ENCODE data around the gene USH1G.
"Not testable (repeated sequence)": the region's sequence is repeated elsewhere in the genome, so short reads cannot be mapped to it uniquely, and the experiment has no call there.

The USH1G gene

DNA sequence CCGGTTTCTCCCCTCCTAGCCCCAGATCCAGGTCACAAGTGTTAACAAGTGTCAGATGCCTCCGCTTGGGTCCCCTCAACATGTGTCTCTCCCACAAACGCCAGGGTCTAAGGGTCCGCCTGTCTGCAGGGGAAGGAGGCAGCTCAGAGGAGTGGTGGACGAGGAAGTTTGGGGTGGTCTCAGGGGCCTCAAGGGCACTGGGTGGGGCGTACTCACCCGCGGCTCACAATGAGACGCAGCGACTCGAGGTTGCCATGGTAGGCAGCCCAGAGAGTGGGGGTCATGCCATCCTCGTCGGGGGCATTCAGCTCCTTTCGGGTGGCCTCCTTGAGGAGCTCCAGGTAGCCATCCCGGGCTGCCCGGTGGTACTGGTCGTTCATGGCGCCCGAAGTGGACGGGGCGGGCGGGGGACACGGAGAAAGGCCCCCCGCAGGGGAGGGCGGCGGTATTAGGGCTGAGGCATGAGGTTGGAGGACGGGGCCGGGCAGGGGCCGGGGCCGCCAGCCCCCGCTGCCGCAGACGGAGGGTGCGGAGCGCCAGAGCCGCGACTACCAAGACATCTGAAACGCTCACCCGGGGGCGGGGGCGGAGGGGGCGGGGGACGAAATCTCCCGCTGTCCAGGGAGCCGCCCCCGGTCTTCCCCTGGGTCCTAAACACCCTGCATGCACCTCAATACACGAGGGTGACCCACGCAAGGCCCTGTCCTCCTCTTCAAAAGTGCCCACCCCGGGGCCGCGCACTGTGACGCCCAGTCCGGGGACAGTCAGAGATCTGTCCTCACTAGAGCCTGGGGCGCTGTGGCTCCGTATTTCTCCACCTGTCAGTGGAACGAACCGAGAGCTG lies at the start of gene USH1G:
Gene USH1G, minus strand, starts transcription at position 562 of the 844 bp plus-strand sequence. Its CDS starts 182 bp downstream, at position 380.
- Histone ChIP-seq H3K36me3 (ENCODE audit: control insufficient read depth, insufficient read depth, low read length, severe bottlenecking) (no peaks in the 10 kb centered on the region), H3K4me3 (ENCODE audit: low read length) (no peak within 1 kb of the TSS), H3K4me1 (ENCODE audit: control insufficient read depth, insufficient read depth, low read length) (no peaks in the 10 kb centered on the region), H3K9ac (ENCODE audit: low read length) (no peak within 1 kb of the TSS), H3K27me3 (replicated peaks; ENCODE audit: control insufficient read depth, insufficient read depth, low read length) (peaks cover 57% of the 10 kb centered on the region), H3K9me3 (ENCODE audit: control insufficient read depth, low read length) (no peaks in the 10 kb centered on the region)
- peak; percentile 34 for DNase-seq (ENCODE audit: low read depth)

DNA sequence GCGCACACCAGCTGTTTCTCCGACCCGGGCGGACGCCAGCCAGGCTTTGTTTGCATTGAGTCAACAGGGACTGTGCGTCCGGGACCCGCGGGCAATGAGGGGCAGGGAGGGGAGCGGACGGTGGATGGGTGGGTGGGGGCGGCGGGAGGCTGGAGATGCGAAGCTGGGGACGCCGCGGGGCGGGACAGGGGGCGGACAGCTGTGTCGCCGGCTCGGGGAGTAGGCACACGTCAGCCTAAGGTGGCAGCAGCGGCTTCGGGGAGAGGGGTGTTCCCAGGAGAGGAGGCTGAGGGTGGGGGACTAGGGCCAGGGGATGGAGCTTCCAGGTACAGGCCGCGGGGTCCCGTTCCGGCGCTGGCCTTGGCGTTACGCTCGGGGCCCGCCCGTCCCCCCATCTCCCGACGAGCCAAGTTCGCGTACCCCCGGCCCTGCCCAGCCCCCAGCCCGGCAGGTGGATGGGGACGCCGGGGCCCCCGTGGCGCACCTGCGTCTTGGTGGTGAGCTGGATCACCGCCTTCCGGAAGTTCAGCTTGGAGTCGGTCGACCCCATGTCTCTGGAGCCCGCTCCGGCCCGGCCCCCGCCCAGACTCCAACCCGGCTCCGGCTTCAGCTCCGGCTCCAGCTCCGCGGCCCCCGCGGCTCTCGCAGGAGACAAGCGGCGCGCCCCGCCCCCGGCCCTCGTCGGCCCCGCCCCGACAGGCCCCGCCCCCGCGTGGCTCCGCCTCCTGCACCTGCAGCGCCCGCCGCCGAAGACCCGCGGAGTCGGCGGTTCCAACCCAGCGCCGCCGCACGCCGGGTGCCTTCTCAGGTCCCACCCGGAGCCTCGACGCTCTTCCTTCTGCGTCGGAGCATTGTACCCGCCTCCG lies 49.3 kb upstream of the USH1G start, which contains the start of gene HID1:
Gene HID1, minus strand, starts transcription at position 653 of the 866 bp plus-strand sequence. Its CDS starts 103 bp downstream, at position 550.
- Histone ChIP-seq H3K9ac (ENCODE audit: low read length) (no peak within 1 kb of the TSS), H3K27me3 (replicated peaks; ENCODE audit: control insufficient read depth, insufficient read depth, low read length) (peaks cover 36% of the 10 kb centered on the region), H3K9me3 (ENCODE audit: control insufficient read depth, low read length) (no peaks in the 10 kb centered on the region), H3K36me3 (ENCODE audit: control insufficient read depth, insufficient read depth, low read length, severe bottlenecking) (no peaks in the 10 kb centered on the region), H3K4me1 (ENCODE audit: control insufficient read depth, insufficient read depth, low read length) (no peaks in the 10 kb centered on the region), H3K4me3 (ENCODE audit: low read length) (no peak within 1 kb of the TSS)
- DNase-seq (ENCODE audit: low read depth), result peak; percentile 69

DNA sequence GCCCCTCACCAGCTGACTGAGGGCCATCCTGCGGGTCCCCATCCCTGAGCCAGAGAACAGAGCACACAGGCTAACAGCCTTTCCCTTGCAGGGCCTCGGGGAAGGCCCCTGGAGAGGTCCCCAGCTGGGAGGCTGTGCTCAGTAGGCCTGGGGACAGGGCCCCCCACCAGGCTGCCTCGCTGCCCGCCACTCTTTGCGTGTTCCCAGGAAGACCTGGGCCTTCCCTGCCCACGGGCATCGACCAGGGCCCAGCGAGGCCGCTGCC lies 48.7 kb upstream of the USH1G start:
- DNase-seq (ENCODE audit: low read depth), result no peak
- Histone ChIP-seq H3K9ac (ENCODE audit: low read length) (no peak overlapping the region), H3K4me1 (ENCODE audit: control insufficient read depth, insufficient read depth, low read length) (no peaks in the 10 kb centered on the region), H3K4me3 (ENCODE audit: low read length) (no peak overlapping the region), H3K9me3 (ENCODE audit: control insufficient read depth, low read length) (no peaks in the 10 kb centered on the region), H3K36me3 (ENCODE audit: control insufficient read depth, insufficient read depth, low read length, severe bottlenecking) (no peaks in the 10 kb centered on the region), H3K27me3 (replicated peaks; ENCODE audit: control insufficient read depth, insufficient read depth, low read length) (peaks cover 36% of the 10 kb centered on the region)

DNA sequence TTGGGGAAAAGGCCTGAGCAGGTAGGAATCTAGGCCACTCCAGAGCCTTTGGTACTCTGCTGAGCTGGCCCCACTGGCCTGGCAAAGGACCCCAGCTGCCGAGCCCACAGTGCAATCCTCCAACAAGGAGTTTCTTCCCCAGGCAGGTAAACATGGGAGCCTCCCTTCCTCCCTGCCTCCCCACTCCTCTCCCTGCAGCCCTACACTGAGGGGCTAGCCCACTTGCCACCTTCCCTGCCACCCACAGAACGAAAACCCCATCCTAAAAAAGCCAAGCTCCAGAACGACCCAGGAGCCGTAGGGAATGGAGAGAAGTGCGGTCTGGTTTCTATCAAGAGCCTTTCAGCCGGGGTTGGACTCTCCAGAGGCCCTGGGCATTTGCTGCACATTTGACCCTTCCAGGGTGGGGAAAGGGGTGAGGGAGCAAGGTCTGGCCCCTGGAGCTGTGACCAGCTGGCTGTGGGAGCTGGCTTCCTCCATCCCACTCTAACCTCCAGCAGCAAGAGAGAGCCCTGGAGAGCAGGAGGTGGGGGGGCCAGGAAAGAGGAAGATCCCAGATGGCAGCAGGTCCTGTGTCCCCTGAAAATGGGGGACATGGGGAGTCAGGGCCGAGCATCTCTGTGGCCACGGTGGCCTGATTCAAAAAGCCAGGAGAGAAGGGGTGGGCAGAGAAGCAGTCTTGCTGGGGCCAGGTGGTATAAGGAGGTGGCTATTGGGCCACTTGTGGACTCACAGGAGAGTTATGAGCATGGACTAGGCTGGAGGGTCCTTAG lies 48.2 kb upstream of the USH1G start:
- H3K9ac ChIP-seq (ENCODE audit: low read length), result no peak overlapping the region
- H3K27me3 ChIP-seq (replicated peaks; ENCODE audit: control insufficient read depth, insufficient read depth, low read length), result peaks cover 36% of the 10 kb centered on the region
- no peak for DNase-seq (ENCODE audit: low read depth)
- H3K4me3 ChIP-seq (ENCODE audit: low read length), result no peak overlapping the region
- H3K4me1 ChIP-seq (ENCODE audit: control insufficient read depth, insufficient read depth, low read length), result no peaks in the 10 kb centered on the region
- H3K36me3 ChIP-seq (ENCODE audit: control insufficient read depth, insufficient read depth, low read length, severe bottlenecking), result no peaks in the 10 kb centered on the region
- H3K9me3 ChIP-seq (ENCODE audit: control insufficient read depth, low read length), result no peaks in the 10 kb centered on the region

DNA sequence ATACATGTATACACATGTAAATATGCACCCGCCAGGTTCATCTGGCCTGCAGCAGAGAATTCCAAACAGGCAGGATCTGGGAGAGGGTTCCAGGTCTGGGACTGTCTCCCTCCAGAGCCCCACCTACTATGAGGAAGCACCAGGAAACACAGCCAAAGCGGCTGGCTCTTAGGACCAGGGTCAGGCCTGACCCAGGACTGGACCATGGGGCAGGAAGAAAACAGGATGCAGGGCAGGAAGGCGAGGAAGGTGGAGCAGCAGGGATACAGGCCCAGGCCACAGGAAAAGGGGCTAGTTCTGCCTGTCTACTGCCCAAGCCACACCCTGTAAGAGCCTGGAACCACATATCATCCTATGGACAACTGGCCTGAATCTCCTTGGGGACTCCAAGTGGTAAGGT lies 47.3 kb upstream of the USH1G start:
- Histone ChIP-seq H3K9me3 (ENCODE audit: control insufficient read depth, low read length) (no peaks in the 10 kb centered on the region), H3K4me3 (ENCODE audit: low read length) (no peak overlapping the region), H3K36me3 (ENCODE audit: control insufficient read depth, insufficient read depth, low read length, severe bottlenecking) (no peaks in the 10 kb centered on the region), H3K4me1 (ENCODE audit: control insufficient read depth, insufficient read depth, low read length) (no peaks in the 10 kb centered on the region), H3K9ac (ENCODE audit: low read length) (no peak overlapping the region), H3K27me3 (replicated peaks; ENCODE audit: control insufficient read depth, insufficient read depth, low read length) (peaks cover 33% of the 10 kb centered on the region)
- no peak for DNase-seq (ENCODE audit: low read depth)

DNA sequence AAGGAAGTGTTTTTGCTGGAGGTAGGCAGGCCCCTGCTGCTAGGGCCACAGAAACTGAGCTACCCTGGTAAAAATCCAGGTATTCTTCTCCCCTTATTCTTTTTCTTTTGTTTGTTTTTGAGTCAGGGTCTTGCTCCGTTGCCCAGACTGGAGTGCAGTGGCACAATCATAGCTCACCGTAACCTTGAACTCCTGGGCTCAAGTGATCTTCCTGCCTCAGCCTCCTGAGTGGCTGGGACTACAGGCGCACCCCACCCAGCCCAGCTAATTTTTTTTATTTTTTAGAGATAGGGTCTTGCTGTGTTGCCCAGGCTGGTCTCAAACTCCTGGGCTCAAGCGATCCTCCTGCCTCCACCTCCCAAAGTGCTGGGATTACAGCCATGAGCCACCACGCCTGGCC lies 46.4 kb upstream of the USH1G start:
- H3K9ac ChIP-seq (ENCODE audit: low read length); H3K36me3 ChIP-seq (ENCODE audit: control insufficient read depth, insufficient read depth, low read length, severe bottlenecking); H3K4me3 ChIP-seq (ENCODE audit: low read length); H3K4me1 ChIP-seq (ENCODE audit: control insufficient read depth, insufficient read depth, low read length); H3K9me3 ChIP-seq (ENCODE audit: control insufficient read depth, low read length); DNase-seq (ENCODE audit: low read depth): not testable (repeated sequence)
- H3K27me3 ChIP-seq (replicated peaks; ENCODE audit: control insufficient read depth, insufficient read depth, low read length), result peaks cover 35% of the 10 kb centered on the region

DNA sequence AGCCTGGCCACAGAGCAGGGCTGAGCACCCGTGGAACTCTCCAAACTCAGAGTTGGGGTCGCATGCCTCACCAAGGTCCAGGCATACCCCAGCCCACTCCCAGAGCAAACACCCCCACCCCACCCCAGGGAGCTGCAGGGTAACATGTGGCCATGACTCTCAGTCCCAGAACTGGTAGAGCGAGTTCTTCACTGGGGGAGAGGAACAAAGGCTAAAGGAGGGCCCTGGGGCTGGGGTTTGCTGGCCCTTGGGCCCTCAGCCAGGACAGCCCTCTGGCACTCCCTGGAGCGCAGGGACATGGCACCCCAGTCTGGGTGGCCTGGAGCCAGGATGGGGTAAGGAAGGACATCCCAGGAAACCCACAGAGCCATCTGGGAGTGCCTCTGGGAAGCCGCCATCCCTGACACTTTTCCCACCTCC lies 45.3 kb upstream of the USH1G start:
- Histone ChIP-seq H3K27me3 (replicated peaks; ENCODE audit: control insufficient read depth, insufficient read depth, low read length) (peaks cover 40% of the 10 kb centered on the region), H3K4me3 (ENCODE audit: low read length) (no peak overlapping the region), H3K4me1 (ENCODE audit: control insufficient read depth, insufficient read depth, low read length) (no peaks in the 10 kb centered on the region), H3K9ac (ENCODE audit: low read length) (no peak overlapping the region), H3K36me3 (ENCODE audit: control insufficient read depth, insufficient read depth, low read length, severe bottlenecking) (no peaks in the 10 kb centered on the region), H3K9me3 (ENCODE audit: control insufficient read depth, low read length) (no peaks in the 10 kb centered on the region)
- no peak for DNase-seq (ENCODE audit: low read depth)

DNA sequence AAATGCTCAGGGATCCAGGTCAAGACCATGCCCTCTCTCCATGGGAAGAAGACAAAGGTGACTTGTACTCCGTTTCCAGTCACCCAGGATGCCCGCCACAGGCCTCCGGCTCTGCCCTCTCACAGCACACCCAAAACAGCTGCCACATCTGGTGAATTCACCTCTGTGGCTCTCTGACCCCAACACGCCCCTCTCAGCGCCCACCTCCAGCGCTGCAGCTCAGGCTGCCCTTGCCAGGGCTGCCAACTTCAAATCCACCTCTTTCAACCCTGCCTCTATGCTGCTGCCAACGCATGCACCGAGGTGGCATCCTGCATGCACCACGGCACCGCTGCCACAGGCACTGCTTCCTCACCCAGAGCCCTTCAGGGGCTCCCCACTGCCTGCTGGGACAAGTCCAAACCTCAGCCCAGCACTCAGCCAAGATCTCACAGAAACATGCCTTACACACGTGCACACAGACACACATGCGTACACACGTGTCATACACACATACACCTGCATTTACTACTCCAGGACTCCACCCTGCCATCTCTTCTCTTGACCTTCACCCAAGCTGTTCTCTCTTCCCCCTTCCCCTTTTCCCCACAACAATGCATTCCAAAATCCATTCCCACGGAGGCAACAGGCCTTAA lies 42.0 kb upstream of the USH1G start:
- DNase-seq (ENCODE audit: low read depth), result no peak
- Histone ChIP-seq H3K27me3 (replicated peaks; ENCODE audit: control insufficient read depth, insufficient read depth, low read length) (peaks cover 21% of the 10 kb centered on the region), H3K36me3 (ENCODE audit: control insufficient read depth, insufficient read depth, low read length, severe bottlenecking) (no peaks in the 10 kb centered on the region), H3K4me3 (ENCODE audit: low read length) (no peak overlapping the region), H3K9ac (ENCODE audit: low read length) (no peak overlapping the region), H3K9me3 (ENCODE audit: control insufficient read depth, low read length) (no peaks in the 10 kb centered on the region), H3K4me1 (ENCODE audit: control insufficient read depth, insufficient read depth, low read length) (no peaks in the 10 kb centered on the region)

DNA sequence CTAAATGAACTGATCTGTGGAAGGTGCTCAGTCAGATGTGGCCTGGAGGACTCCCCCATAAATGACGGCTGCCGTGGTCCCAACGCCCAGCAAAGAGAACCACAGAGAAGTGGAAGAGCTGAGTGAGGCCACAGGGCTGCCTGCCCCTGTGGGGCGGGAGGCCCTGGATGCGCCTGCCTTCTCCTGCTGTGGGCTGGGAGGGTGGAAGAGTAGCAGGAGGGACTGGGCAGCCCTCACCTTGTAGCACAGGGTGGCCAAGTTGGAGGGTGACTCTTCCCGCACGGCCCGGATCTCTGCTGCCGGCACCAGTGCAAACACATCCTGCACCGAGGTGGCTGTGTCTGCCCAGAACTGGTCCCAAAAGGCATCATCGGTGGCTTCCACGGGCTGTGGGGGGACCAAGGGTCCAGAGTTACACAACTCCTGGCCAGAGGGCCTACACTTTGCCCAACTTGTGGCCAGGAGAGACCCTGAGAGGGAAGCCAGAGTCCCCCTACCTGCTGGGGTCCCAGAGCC lies 41.2 kb upstream of the USH1G start:
- DNase-seq (ENCODE audit: low read depth), result no peak
- Histone ChIP-seq H3K4me3 (ENCODE audit: low read length) (no peak overlapping the region), H3K9ac (ENCODE audit: low read length) (no peak overlapping the region), H3K36me3 (ENCODE audit: control insufficient read depth, insufficient read depth, low read length, severe bottlenecking) (no peaks in the 10 kb centered on the region), H3K9me3 (ENCODE audit: control insufficient read depth, low read length) (no peaks in the 10 kb centered on the region), H3K27me3 (replicated peaks; ENCODE audit: control insufficient read depth, insufficient read depth, low read length) (peaks cover 21% of the 10 kb centered on the region), H3K4me1 (ENCODE audit: control insufficient read depth, insufficient read depth, low read length) (no peaks in the 10 kb centered on the region)

DNA sequence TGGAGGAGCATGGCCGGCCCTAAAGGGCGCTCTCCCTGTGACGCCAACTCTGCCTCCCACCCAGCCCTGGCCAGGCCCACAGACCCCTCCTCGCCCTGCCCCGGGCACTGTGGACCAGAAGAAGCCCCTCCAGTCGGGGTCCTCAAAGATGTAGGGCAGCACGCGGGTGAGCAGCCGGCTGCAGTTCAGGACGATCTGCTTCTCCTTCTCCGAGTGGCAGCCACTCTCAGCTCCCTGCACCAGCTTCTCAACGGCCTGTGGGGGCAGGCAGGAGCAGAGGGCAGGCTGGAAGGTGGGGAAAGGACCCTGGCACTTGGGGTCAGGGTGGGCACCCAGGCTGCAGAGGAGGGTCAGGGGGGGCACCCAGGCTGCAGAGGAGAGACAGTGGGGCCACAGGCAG lies 40.6 kb upstream of the USH1G start:
- no peaks in the 10 kb centered on the region for H3K36me3 ChIP-seq (ENCODE audit: control insufficient read depth, insufficient read depth, low read length, severe bottlenecking)
- no peaks in the 10 kb centered on the region for H3K4me1 ChIP-seq (ENCODE audit: control insufficient read depth, insufficient read depth, low read length)
- no peak overlapping the region for H3K4me3 ChIP-seq (ENCODE audit: low read length)
- H3K9ac ChIP-seq (ENCODE audit: low read length), result no peak overlapping the region
- H3K9me3 ChIP-seq (ENCODE audit: control insufficient read depth, low read length), result no peaks in the 10 kb centered on the region
- no peak for DNase-seq (ENCODE audit: low read depth)
- peaks cover 19% of the 10 kb centered on the region for H3K27me3 ChIP-seq (replicated peaks; ENCODE audit: control insufficient read depth, insufficient read depth, low read length)
